ENCODE measurements around the gene FRMD4A.

Gene FRMD4A

DNA sequence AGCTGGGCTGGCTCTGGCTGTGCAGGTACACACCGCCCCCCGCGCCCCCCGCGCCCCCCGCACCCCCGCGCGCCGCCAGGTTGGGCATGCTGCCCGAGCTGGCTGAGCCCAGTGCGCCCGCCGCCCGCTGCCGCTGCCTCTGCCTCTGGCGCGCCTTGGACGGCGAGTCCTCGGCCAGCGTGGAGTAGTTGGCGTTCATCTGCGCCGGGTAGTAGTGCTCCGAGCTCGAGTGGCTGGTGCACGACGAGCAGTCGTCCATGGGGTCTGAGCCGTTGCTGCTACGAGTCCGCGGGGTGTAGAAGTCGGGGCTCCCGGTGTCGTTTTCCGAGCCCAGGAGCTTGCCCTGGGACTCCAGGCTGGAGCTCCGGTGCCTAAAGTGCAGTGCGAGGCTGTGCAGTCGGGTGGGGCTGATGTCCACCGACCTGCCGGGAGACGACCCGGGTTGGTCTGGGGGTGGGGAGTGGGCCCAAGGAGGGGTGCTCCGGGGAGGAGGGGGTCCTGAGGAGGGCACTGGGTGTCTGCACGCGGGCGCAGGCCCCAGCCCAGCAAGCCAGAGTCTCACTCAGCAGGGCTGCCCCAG, 673.5 kb downstream of the FRMD4A start:
- no peak for DNase-seq

DNA sequence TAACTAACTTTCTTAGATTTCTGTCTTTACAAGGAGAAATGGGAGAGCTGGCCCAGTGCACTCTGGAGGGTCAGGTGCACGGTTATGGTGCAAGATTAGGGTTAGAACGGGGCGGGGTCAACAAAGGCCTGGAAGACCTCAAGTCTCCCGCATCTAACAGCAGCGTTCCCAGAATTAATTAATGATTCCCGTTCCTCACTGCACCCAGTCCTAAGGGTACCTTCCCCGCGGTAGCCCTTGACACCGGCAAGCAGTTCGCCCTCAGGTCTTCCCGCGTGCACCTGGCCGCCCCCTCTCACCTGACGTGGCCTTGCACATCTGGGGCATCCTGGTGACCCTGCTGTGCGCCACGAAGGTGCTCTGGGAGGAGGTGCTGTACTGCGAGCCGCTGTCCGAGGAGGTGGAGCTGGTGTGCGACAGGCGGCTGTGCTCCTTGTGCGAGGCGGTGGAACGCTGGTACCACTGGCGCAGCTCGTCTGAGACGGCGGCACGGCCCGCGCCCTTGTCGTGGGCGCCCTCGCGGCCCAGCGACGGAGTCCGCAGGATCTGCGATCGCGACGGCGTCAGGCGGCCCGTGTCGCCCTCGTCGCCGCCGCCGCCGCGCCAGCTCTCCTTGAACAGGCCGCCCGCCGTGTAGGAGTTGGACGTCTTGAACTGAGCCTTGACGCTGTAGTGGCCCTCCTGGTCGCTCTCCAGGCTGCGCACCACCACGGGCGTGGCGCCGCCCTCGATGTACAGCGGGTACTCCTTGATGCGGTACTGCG, 674.2 kb downstream of the FRMD4A start:
- no peak for DNase-seq

DNA sequence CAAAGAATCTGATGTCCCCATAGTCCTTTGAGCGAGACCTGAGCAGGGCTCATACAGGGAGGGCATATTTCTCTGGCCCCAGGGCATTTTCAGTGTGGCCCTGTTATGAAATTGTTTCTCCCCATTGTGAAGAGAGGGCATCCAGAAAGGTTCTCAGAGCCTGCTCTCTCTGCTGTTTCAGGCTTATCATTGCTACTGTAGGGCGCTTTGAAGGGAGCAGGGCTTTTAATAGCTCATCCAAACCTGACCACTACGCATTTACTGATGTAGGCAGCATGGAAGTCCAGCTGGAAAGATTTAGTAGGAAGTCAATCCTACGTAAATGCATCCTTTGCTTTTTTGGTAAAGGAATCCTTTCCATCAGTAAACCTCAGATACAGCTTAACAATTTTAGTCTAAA, 675.9 kb downstream of the FRMD4A start:
- DNase-seq, result no peak

DNA sequence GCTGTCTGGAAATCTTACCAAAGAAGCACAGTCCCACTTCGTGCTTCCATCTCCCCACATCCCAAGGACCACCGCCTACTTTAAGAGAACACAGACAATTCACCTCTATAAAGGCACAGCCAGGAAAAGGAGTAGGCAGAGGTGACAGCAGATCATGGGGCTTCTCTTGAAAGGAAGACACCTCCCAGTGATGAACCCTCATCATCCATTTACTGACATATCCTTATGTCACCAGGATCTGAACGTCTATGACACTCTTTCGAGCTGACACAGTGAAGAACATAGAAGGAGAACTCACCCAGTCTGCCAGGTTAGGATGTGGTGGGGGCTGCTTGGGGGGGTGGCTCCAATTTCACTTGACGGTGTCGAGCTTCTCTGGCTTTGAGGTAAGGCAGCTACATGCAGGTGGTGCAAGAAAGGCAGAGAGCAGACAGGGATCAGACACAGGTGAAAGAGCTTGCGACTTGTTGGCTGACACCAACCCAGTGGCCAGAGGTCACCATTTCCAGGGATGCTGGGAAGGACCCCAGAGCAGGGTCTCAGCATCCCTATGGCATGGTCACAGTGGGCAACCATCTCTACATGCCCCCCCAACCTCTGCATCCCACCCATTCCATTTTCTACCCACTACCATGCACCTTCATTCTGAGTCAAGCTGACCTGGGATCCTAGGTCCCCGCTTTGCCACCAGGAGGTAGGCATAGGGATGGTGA, 676.5 kb downstream of the FRMD4A start:
- DNase-seq, result no peak

- no peak for DNase-seq
Measured at GRCh38 chr10:13652860-13653259, 677.9 kb downstream of the FRMD4A start.

GRCh38 chr10:13651969-13652720, 678.6 kb downstream of the FRMD4A start:
- DNase-seq, result no peak

DNA sequence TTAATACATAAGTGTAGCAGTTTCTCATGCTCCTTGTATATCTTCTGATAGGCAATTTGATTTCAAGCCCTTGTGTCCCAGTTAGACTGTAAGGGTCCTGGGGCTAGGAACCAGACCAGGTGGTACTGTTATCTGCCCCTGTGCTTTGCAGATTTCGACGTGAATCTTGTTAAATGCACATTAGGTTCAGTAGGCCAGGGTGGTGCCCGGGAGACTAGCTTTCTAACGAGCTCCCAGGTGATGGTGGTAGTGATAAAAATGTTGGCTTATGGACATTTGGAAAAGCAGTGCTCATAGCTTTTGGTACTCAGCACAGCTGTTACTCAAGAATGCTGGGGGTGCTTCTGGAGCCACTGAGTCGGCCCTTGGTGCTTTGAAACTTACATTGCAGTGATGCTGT, 679.8 kb downstream of the FRMD4A start:
- no peak for DNase-seq

GRCh38 chr10:13649844-13650520, 680.7 kb downstream of the FRMD4A start:
- DNase-seq, result no peak

GRCh38 chr10:13648425-13648824, 682.3 kb downstream of the FRMD4A start:
- DNase-seq, result no peak

GRCh38 chr10:13644866-13645265, 685.9 kb downstream of the FRMD4A start:
- DNase-seq, result no peak

DNA sequence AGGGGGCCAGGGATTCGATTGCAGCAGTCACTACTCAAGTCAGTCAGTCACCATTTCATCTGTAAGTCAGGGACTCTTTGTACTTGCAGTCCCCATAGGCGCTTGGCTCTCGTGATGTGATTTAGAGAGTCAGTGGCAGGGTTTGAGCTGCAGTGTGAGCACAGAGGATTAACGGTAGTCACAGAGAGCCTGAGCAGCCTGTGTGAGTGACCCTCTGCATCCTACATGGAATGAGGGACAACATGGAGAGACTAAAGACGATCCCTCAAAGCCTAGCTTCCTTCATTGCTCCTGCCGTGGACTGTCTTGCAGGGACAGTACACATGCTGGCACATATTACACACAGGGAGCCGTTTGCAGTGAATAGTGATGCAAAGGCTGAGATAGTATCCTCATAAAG, 687.7 kb downstream of the FRMD4A start:
- DNase-seq, result no peak

DNA sequence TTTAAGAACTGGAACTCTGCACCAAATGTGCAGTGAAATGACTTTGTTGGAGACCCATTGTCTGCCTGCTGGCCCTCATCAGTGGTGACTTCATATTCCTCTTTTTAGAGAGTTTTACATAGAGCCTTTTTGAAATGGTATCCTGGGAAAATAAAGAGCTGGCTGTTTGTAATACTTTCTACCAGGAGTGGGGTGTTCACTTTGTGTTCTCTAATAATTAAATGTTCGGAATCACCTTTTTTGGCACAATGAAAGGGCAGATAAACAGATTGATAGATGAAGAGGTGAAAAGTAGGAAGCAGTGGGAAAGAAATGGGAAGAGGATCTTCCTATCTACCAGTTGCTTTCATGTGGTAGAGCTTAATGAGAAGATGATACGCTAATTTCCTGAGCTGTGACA, 688.4 kb downstream of the FRMD4A start:
- no peak for DNase-seq

- no peak for DNase-seq
Measured at GRCh38 chr10:13637894-13638293, 692.8 kb downstream of the FRMD4A start.

- DNase-seq, result no peak
Measured at GRCh38 chr10:13637303-13637856, 693.3 kb downstream of the FRMD4A start.

DNA sequence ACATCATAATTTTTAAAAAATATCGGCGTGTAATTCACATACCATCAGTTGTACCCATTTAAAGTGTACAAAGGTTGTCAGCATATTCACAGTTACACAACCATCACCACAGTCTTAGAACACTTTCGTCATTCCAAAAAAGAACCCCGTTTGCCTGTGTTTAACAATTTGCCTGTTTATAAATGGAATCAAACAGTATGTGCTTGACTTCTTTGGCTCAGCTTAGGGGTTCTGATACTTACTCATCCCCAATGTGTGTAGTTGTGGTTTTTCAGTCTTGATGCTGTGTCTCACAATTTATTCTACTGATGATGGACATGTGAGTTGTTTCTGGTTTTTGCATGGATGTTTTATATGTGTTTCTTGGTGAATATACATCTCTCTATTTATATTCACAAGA, 693.9 kb downstream of the FRMD4A start:
- no peak for DNase-seq

DNA sequence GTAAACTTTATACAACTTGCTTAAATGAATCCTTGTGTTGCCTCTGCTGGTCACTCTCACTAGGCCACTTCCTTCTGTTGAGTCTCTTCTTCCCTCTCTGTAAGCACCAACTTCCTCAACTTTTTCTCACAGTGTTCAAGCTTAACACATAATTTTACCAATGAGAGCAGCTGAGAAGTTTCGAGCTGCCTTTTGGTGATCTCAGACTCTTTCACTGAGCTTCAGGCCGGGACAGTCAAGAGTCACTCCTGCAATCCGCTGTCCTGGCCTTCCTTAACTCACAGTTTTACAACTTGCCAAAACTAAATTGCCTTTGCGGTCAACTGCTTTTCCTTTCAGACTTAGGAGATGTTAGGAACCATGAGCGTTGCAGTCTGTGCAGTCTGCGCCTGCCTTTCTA, 696.5 kb downstream of the FRMD4A start:
- no peak for DNase-seq

DNA sequence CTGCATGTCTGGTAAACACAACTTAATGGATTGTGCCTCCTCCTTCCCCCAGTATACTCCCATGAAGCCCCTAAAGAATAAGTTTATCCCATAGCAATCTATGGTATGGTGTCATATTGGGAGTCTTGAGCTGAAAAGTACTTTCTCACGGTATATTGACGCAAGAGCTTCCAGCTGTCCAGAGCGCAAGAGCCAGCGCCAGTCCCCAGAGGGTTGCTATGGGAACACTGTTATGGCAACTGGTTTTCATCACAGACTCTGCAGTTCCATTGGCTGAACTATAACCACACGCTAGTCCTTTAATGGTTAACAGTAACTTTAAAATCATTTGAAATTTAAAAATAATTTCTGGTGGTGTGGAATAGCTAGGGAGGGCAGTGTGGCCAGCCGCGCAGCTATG, 697.0 kb downstream of the FRMD4A start:
- no peak for DNase-seq

DNA sequence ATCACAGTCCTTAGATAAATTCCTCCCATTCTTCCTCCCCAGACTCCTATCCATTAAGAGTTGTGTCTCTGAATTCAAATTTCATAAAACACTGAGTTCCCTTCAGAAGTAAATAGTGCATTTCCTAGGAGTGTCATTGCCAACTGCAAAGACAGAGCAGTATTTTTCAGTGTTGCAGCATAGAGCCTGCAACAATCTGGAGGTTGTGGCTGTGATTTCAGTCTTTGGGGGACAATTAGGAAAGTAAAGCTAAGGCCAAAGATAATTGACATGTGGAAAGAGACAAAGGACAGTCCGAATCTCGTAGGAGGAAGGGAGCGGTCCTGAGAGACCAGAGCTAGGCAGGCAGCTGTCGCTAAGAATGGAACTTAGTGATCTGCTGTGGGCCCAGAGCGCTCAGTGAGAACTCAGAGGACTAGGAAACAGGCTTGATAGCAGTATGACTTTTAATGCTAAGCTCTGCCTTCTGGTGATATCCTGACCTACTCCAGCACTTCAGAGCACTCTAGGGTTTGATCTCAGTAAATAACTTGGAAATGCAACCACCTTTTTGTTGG, 697.8 kb downstream of the FRMD4A start:
- DNase-seq, result no peak

- no peak for DNase-seq
Measured at GRCh38 chr10:13632440-13632839, 698.3 kb downstream of the FRMD4A start.

GRCh38 chr10:13631594-13631993, 699.1 kb downstream of the FRMD4A start:
- DNase-seq, result no peak

DNA sequence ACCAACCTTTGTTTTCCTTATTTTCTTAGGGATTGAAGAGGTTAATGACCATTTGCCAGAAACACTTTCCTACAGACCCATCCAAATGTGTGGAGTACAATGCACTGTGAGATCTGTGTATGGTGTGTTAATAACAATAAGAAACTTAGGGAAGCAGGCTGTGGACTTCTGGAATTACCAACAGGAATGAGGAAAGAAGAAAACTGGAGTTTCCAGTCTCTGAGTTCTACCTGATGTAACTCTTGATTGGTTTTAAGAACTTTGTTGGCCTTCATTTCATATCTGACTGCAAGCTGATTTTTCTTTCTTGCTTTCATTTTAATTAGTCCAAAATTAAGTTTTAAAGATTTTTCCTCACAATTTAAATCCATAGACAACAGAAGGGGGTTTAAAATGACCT, 700.5 kb downstream of the FRMD4A start:
- DNase-seq, result no peak

GRCh38 chr10:13629116-13629515, 701.6 kb downstream of the FRMD4A start:
- no peak for DNase-seq

Data from activated CD8-positive, alpha-beta memory T cell treated with anti-CD3 and anti-CD28 coated beads for 24 hours (primary cell).